Globus pallidus (tissue), 1 donor: ENCODE results near the gene STN1.
A peak's percentile ranks its signal among the peaks of the same experiment; 100 is the strongest.

ENCODE experiments used
- DNase-seq: peaks from one replicate; pipeline ENCODE4 v3.0.0-alpha.2; 2015; ENCODE audit warnings: low spot score

The STN1 gene

DNA sequence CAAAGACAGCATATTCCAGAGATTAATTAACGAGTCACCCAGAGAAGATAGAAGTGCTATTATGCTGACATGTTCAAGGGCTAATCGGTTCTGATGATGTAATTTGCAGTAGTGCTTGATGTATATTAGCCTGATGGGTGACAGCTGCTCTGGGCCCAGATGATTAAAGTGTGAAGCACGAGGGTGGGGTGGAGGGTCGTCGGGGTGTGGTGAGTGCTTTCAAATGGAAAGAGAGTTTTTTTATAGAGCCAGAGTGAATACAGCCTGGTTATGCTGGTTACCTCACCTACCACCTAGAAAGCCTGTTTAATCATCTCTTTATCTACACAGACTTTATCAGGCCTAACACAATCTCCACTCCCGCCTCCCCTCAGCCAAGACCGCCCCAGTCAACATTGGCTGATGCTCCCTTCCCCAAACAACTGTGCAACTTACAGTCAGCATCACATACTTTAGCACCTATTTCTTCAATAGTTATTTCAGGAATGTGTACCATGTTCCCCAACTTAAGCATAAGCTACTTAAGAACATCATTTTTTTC, 11.5 kb upstream of the STN1 start:
- no peak for DNase-seq

DNA sequence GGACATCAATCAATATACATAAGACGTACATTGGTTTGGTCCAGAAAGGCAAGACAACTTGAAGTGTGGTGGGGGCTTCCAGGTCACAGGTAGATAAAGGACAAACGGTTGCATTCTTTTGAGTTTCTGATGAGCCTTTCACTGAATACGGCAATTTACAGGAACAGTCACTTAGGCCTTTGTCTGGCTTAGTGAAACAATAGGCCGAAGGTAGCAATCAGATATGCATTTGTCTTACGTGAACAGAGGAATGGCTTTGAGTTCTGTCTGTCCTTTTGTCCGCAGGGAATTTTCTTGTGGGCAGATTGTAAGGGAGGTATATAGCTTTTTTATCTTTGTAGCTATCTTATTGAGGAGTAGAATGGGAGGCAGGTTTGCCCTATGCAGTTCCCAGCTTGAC, 10.8 kb upstream of the STN1 start:
- DNase-seq, result no peak

DNA sequence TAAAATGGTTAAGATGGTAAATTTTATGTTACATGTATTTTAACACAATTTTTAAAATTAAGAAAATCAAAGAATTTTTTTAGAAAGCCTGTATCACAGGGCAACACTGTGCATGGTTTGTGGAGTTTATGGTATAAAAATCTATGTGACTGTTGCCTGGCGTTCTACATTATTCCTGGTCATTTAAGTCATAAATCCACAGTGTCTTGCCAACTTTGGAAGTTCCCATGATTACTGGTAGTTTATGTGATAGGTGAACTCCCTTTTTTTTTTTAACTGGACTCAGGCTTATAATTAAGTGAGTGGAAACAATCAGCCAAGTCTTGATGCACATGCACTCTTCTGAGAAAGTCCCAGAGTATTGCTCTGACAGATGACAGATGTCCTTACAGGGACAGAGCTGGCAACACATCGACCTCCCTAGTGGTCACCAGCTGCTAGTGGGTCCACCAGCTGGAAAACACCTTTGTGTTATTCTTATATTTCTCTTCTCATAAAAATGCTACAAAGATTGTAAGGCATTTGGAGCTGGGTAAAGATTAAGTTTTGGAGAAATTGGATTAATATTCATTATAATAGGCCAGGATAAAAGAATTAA, 8.8 kb upstream of the STN1 start:
- no peak for DNase-seq

DNA sequence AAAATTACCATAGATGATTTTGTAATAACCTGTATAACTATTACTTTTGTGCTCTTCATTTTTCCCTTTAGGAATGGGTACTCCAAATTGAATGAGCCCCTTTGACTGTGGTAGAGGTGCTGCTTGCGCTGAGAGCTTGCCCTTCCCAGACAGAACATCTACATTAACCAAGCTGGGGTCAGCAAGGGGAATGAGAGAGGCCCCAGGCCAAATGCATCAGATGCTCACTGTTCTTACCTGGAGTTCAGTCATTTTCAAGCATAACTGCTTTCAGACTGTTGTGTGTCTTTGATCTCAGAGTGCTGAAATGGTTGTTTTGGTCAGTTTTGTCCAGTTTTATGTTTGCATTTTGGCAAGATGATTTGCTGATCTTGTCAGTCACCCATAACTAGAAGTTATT, 7.6 kb upstream of the STN1 start:
- DNase-seq, result no peak

DNA sequence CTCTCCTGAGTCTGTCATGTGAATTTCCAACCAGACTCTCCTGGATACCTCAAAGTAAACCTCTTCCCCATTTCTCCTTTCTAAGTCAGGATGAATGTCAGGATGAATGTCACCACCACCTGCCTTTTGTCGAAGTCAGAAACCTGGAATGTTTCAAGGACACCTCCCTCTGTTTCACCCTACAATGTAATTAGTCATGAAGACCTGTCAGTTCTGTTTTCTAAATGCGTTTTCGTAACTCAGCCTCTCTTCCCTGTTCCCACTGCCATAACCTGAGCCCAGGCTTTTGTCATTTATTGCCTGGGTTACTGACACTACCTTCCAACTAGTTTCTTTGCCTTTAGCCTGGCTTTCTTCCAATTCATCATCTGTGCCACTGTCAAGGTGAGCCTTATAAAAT, 5.5 kb upstream of the STN1 start:
- DNase-seq, result no peak

DNA sequence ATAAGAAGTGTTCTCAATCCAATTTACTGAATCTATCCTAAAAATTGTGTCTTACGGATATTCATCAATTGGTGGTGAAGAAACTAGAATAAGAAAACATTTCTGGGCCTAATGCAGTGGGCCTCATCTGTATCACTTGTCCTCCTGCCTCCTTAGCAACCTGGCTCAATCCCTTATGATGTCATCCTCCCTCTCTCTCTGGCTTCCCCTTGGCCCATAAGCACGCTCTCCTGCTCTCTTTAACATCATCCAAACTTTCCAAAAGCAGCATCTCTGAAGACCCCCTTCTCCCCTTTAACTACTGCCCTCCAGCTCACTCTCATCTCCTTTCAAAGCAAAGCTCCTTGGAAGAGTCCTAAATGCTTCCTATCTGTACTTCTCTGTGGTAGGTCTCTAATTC, 4.7 kb upstream of the STN1 start:
- DNase-seq, result no peak

DNA sequence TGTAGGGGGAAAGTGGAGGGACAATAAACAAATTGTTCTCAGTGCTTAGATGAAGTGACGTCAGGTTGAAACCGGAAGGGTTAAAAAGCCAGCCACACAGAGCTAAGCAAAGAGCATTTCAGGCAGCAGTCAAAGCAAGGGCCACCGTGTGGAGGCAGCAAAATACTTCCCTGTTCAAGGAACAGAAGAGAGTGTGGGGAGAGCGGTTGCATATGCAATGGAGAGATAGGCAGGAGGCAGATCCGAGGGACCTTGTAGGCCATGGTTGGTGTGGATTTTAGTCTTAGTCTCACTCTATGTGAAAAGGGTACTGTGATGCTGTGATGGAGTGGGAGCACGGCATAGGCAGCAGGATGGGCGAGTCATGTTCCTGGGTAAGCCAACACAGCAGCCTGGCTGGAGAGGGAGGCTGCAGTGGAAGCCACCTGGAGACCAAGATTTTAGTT, 3.8 kb upstream of the STN1 start:
- peak; percentile 72 for DNase-seq

DNA sequence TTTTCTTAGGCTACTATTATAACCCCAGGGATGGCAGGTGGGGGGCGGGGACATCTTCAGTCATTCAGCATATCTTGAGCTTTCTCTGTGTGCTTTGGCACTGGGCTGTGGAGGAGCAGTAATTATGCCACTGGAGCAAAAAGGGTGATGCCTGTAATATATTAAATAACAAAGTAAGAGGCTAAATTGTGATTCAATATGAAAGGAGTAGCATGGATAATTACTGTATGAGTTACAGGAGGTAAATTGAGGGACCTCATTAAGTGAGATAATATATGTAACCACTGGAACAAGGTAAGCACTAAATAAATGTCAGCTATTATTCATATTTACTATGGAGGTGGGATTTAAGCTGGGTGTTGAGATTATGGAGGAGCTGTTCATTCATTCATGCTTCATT, 3.3 kb upstream of the STN1 start:
- no peak for DNase-seq

DNA sequence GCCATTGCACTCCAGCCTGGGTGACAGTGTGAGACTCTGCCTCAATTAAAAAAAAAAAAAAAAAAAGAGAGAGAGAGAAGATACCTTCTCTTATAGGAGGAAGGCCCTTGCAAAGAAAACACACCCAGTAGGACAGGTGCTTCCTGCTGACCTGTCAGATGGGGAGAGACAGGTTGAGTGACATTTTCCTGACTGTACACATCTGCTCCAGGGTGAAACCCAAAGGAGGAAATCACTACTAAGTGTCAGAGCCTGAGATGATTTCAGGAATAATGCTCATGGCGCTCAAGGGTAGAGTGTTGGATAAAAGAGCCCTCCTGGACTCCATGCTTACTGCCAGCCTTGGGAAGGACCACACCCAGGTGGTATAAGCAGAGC, 1.7 kb upstream of the STN1 start:
- no peak for DNase-seq

DNA sequence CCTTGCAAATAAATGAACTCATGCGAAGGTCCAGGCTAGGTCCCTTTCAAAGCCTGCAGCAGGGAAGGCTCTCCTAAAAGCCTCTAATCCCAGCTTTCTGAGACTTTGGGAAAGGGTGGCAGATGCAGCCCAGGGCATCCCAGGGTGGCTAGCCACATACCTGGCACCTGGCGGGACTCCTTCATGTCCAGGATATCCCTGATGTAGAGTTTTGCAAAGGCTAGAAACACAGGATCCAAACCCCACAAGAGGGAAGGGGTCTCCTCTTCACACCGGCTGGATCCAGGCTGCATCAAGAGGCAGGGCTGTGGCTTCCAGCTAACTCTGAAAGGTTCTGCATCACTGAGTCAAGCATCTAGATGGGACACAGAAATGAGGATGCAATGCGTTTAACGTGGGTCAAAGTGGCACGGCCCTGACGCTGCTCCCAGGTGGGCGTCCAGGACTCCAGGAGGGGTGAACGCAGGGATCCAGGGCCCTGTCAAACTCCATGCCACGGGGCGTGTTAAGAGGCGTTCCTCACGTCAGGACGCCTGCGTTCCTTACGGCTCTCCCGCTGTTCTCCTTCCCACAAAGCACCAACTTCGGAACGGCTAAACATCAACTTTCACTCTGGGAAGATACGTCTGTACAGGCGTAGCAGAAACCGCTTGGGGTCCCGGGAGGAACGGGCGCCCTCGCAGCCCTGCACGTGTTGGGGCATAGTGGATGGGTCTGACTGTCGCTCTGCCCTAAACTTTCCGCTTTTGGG, 507 bp downstream of the STN1 start:
- no peak for DNase-seq

DNA sequence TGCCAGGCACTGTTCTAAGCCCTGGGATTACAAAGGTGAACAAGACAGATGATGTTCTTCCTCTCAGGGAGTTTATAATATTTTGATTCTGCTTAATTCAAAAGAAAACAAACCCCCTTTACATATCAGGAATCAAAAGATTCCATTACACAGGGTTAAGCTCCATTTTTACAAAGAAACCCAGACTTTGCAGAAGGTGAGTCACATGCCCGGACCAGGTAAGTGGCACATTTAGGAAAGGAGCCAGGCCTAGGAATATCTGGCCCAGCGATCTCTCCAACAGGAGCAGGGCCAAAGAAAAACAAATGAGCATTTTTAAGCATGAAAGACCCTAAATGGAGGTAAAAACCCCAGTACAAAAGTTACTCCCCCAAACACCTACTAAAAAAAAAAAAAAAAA, 1.1 kb downstream of the STN1 start:
- no peak for DNase-seq

DNA sequence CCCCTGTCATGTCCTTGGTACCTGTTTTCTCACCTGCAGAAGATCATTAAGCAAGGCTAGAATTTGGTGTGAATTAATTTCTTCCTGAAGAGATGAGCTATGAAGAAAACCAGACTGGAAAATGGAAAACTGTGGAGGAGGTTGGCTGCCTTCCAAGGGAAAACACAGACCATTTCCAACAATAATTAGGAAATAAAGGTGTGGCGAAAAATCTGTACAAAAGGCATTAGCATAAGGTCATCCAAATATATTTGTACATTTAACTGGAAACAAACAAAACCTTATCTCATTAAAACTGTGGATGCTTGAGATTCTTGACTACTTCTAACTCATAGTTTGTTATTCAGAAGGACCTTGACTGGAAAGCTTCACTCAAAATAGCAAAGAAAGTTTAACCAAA, 1.7 kb downstream of the STN1 start:
- no peak for DNase-seq

DNA sequence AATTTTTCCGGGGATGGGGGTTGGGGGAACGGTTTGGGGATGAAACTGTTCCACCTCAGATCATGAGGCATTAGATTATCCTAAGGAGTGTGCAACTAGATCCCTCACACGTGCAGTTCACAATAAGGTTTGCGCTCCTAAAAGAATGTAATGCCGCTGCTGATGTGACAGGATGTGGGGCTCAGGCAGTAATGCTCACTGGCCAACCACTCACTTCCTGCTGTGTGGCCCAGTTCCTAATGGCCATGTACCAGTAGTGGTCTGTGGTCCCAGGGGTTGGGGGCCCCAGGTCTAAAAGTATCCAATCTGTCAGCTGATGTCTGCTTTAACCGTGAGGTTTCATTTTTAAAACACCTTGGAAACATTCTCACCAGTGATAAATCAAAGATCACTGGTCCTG, 2.2 kb downstream of the STN1 start:
- DNase-seq, result no peak

DNA sequence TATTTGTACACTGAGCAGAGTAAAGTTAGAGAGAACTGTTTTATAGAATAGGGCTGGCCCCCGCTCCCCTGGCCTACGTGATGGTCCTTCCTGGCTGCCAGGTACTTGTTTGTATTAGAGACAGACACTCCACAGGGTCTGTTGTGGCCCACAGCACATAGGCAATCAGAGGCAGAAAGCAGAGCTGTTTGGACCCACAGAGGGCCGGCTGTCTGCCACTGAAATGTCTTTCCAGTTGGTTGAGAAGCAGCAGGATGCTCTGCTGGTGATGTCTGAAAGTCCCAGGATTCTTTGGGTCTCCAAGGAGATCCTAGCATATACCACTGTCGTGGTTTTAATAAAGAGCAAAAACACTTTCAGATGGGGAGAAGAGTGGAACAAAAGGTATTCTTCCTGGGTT, 5.2 kb downstream of the STN1 start:
- no peak for DNase-seq

DNA sequence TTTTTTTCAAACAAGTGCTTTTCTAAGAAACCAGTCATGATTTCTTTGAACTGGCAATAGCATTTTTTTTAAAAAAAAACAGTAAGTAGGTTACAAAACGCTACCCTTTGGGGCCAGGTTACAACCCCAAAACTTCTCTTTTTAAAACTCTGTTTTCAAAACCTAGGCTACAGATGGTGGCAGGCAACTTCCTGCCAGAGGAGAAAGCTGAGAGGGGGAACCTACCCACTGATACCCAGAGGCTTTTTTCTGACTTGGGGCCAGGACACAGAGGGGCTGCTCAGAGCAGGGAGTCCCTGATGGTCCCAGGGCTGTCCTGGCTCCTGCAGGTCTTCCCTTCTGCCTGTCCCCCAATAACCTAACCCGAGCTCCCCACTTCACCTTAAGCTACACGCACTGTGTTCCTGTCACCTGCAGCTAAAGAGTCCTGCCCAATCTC, 6.9 kb downstream of the STN1 start:
- no peak for DNase-seq

DNA sequence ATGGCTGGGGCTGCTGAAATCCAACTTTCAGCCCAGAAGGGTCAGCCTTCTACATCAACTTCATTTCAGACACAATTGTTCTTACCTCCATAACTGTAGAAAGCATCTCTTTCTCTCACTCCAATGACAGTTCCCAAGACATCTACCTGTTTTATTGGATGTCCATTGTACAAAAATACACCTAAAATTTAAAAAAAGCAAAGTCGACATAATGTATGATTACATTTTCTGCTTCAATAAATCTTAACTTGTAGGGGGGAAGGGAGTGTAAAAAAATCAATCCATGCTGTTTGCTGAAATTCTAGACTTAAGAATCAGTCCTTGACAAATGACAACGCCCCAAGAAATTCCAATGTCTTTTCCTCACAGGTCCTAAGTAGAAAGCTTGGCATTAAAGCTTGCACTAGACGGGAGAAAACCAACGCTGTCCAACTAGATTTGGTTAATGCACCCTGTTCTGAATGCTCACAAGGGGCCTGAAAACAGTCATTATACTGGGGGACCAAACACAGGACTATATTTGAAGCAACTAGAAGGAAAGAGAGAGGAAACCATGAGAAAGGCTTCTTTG, 7.5 kb downstream of the STN1 start:
- DNase-seq, result no peak

DNA sequence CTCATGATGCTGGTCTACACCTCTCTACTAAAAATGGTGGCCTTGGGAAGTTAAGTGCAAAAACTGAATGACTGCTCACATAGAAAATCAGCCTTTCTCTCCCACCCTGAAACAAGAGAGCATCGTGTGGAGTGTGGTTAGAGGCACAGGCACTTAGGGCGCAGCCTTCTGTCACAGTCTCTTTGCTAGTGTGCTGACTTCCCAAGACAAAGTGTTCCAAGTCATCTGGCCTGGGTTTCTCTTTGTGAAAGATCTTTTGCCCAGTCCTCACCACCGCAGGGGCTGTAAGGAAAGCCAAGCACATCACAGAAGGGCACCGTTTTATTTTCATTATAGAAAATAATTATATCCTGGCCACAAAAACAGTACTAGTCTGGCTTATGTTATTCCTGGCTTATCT, 12.5 kb downstream of the STN1 start:
- no peak for DNase-seq

DNA sequence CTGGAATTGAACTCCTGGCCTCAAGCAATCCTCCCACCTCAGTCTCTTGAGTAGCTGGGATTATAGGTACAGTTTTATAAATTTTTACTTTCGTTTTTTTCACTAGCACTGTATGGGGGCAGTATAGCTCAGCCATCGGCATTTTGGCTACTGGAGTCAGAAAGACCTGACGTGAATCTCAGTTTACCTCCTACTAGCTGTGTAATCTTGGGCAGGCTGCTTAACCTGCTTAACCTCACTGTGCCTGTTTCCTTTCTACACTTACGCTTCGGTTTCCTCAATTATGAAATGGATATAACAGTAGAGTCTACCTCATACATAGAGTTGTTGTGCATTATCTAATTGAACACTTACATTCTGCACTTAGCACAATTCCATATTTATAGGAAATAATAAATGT, 16.7 kb downstream of the STN1 start:
- DNase-seq, result no peak

DNA sequence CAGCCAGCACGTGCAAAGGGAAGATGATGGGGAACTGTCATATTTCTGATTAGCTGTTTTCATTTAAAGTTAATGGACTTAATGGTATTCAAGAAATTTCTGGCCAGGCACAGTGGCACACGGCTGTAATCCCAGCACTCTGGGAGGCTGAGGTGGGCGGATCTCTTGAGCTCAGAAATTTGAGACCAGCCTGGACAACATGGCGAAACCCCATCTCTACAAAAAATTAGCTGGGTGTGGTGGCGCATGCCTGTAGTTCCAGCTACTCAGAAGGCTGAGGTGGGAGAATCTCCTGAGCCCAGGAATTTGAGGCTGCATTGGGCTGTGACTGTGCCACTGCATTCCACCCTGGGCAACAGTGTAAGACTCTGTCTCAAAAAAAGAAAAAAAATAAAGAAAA, 18.7 kb downstream of the STN1 start:
- no peak for DNase-seq

DNA sequence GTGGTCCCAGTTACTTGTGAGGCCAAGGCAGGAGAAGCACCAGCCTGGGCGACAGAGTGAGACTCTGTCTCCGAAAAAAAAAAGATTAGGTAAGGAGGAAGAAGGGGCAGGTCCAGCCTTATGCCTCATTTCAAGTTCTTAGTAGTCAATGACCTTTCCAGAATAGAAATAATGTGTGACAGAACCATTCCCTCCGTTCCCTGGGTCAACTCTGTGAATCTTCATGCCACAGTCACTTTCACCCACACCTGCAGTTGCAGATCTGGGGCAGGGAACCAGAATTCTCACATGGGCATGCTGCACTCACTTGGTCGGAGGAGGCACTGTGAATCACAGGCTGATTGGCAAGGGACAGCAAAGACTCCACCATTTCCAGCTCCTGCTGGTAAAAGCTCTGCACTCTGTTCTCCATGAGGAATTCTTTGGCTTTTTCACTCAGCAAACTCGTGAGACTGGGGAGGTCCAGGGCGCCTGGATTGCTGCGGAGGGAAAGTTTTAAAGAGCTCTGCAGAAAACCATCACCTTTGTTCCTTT, 20.7 kb downstream of the STN1 start:
- DNase-seq, result no peak

DNA sequence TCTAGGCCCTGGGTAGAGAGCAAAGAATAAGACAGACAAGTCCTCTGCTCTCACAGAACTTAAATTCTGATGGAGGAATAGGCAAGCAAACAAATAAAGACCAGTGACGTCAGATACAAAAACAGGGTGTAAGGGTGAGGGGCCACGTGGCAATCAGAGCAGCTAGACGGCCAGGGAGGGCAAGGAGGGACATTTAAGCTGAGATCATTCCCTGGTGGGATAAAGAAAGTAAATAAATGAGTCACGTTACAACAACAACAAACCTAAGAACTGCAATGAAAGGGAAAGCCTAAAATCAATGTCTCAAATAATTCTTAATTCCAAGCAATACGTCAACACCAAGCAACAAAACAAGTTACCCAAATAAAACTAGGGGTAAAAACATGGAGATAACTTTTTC, 21.8 kb downstream of the STN1 start:
- DNase-seq, result no peak

DNA sequence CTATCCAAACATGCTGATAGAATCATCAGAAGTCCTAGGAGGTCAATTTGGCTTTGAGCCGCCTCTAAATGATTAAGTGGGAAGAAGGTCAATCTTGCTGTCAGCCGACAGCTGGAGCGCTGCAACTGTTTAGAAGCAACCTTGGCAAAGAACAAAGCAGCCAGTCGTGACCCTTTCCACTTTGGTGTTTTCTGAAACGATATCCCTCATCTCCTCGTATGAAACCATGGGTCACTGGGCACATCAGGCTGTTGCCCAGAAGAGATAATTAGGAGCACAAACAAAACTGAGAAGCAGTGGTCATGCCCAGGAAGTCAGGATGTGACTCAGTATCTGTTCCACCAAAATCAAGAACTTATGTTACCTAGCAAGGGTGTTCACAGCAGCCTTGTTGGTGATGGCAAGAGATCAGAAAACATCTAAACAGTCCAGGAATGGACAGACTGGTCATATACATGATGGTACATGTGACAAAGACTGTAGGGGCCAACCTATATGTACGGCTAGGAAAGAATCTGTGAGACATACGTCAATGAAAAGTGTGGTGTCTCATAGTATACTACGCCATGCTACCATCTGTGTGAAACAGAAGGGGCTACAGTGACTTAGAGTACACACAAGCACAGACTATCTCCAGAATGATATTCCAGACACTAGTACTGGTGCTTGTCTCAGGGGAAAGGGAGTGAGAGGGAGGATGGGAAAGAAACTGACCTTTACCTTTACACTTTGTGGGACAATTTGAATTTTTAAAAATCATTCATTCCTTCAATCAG, 22.4 kb downstream of the STN1 start:
- no peak for DNase-seq
